K562 (cell line): Measurements from ENCODE around the gene TPSAB1. TPM values are rescaled to one million over a fixed set of nuclear protein-coding genes. Genes with fewer than 3 reads are reported as not detected.
A peak's percentile ranks its signal among the peaks of the same experiment; 100 is the strongest.

Experiments used
- ATAC-seq: fragments of 200-7000 bp; cut with Tn5 transposase; 3 replicates; pipeline ENCODE4 v1.9.1; 2020; ENCODE audit warnings: moderate library complexity
- BruUV-seq: library from RNA; stranded (reverse); fragments of 400-500 nt; replicated peaks from 2 replicates; lab custom pipeline; 2021; lab: Mats Ljungman, UMichigan
- CTCF ChIA-PET: fragments of 300-600 bp; formaldehyde crosslinking; extraction: SDS; loops from one replicate; lab custom pipeline; 2021; ENCODE audit warnings: low intra/inter-chr PET ratio; lab: Yijun Ruan, JAX
- POLR2A ChIA-PET: fragments of 300-600, 350-650 bp; sonication (Branson Sonifier 250); formaldehyde crosslinking; extraction: SDS; loops from one replicate; lab custom pipeline; 2021; ENCODE audit warnings: antibody characterized with exemption, inconsistent platforms; lab: Yijun Ruan, JAX
- DNase-seq, 4 experiments: peaks; one replicate each; pipeline versions ENCODE4 v3.0.0 to v3.0.0-alpha.2; 2011 to 2018; ENCODE audit warnings: low spot score in 3 of 4, mixed read lengths in 3 of 4; ENCODE audit errors: extremely low read depth in 1 of 4
- FAIRE-seq: peaks from 2 replicates; lab custom pipeline; 2011; peaks lifted over from hg19 to GRCh38; lab: Jason Lieb, UNC
- H2AFZ ChIP-seq: 2 replicates; pipeline ENCODE4 v1.6.0; 2011; ENCODE audit warnings: low read depth, low read length, control low read depth, inconsistent platforms
- H3K27ac ChIP-seq: fragments of 200-600 bp; 3 replicates; pipeline ENCODE4 v1.8.0; 2011; ENCODE audit warnings: low read depth, mild to moderate bottlenecking, control low read depth, inconsistent platforms, low read length, moderate library complexity, mixed read lengths; ENCODE audit errors: extremely low read depth
- H3K27me3 ChIP-seq, 2 experiments: fragments of 300-600 bp in 1 of 2; 2 replicates in 1 of 2; 3 replicates in 1 of 2; pipeline versions ENCODE4 v1.6.0 to v1.8.0; 2011; ENCODE audit warnings: inconsistent platforms in 2 of 2, low read length in 2 of 2, mild to moderate bottlenecking in 1 of 2, mixed read lengths in 1 of 2, moderate library complexity in 1 of 2; ENCODE audit not compliant: control insufficient read depth in 2 of 2, insufficient read depth in 2 of 2
- H3K36me3 ChIP-seq: fragments of 300-600 bp; 3 replicates; pipeline ENCODE4 v1.8.0; 2011; ENCODE audit warnings: mild to moderate bottlenecking, low read length, inconsistent platforms; ENCODE audit not compliant: control insufficient read depth, insufficient read depth
- H3K4me1 ChIP-seq, 2 experiments: fragments of 200-600 bp in 1 of 2; replicated peaks in 1 of 2; 2 replicates in 1 of 2; 3 replicates in 1 of 2; pipeline versions ENCODE4 v1.5.1 to v1.8.0; 2011; ENCODE audit warnings: inconsistent platforms in 2 of 2, low read length in 2 of 2, mild to moderate bottlenecking in 1 of 2, mixed read lengths in 1 of 2, moderate library complexity in 1 of 2; ENCODE audit not compliant: control insufficient read depth in 2 of 2, insufficient read depth in 2 of 2
- H3K4me2 ChIP-seq: 2 replicates; pipeline ENCODE4 v1.6.1; 2011; ENCODE audit warnings: low read length, control low read depth, inconsistent platforms, mixed read lengths; ENCODE audit not compliant: insufficient read depth
- H3K4me3 ChIP-seq: fragments of 200-600 bp; sonication (generic), shearing (Covaris generic); 2 replicates; pipeline ENCODE4 v1.5.1; 2016; ENCODE audit warnings: control low read depth, inconsistent platforms
- H3K79me2 ChIP-seq: fragments of 200-600 bp; 3 replicates; pipeline ENCODE4 v1.8.0; 2011; ENCODE audit warnings: low read length, inconsistent platforms; ENCODE audit not compliant: control insufficient read depth, insufficient read depth
- H3K9ac ChIP-seq, 2 experiments: 2 replicates each; pipeline versions ENCODE4 v1.6.0 to v1.6.1; 2011; ENCODE audit warnings: low read depth in 2 of 2, low read length in 2 of 2, control low read depth in 1 of 2, inconsistent platforms in 1 of 2, mild to moderate bottlenecking in 1 of 2, mixed read lengths in 1 of 2; ENCODE audit not compliant: insufficient read depth in 1 of 2
- H3K9me1 ChIP-seq: one replicate; pipeline ENCODE4 v1.6.0; 2011; ENCODE audit warnings: inconsistent platforms, mild to moderate bottlenecking, low read length, moderate library complexity; ENCODE audit not compliant: control insufficient read depth, insufficient read depth
- H3K9me3 ChIP-seq: replicated peaks from 2 replicates; pipeline ENCODE4 v1.5.1; 2011; ENCODE audit warnings: low read depth, low read length, inconsistent platforms; ENCODE audit not compliant: control insufficient read depth, insufficient read depth
- H4K20me1 ChIP-seq: replicated peaks from 2 replicates; pipeline ENCODE4 v1.6.1; 2011; ENCODE audit warnings: low read length, inconsistent platforms, mixed read lengths; ENCODE audit not compliant: control insufficient read depth, insufficient read depth
- EGR1 ChIP-seq: fragments of 450-650 bp; conservative IDR thresholded peaks from 2 replicates; pipeline ENCODE4 v1.6.1; 2017; ENCODE audit warnings: mild to moderate bottlenecking
- ELK1 ChIP-seq: sonication (generic); formaldehyde crosslinking; IDR thresholded peaks from 2 replicates; pipeline ENCODE4 v1.8.1; 2022; ENCODE audit warnings: missing genetic modification reagents
- EP300 ChIP-seq: IDR thresholded peaks from 2 replicates; pipeline ENCODE4 v1.6.1; 2012; ENCODE audit warnings: low read length, improper control_type of control experiment
- FOXP4 ChIP-seq: sonication (generic); formaldehyde crosslinking; IDR thresholded peaks from 2 replicates; pipeline ENCODE4 v1.8.0; 2022; ENCODE audit warnings: mild to moderate bottlenecking, missing genetic modification reagents, borderline replicate concordance
- KLF16 ChIP-seq: IDR thresholded peaks from 2 replicates; pipeline ENCODE4 v1.6.1; 2016; ENCODE audit warnings: antibody characterized with exemption
- MYNN ChIP-seq, 2 experiments: sonication (generic); formaldehyde crosslinking in 1 of 2; IDR thresholded peaks; 2 replicates each; pipeline versions ENCODE4 v1.5.0 to v1.6.1; 2016 to 2020; ENCODE audit warnings: antibody characterized with exemption in 1 of 2, missing genetic modification reagents in 1 of 2
- NFXL1 ChIP-seq: fragments of 450-650 bp; formaldehyde crosslinking; IDR thresholded peaks from 2 replicates; pipeline ENCODE4 v1.4.0; 2021; ENCODE audit warnings: mild to moderate bottlenecking
- TCF3 ChIP-seq: sonication (generic); formaldehyde crosslinking; IDR thresholded peaks from 2 replicates; pipeline ENCODE4 v1.4.0; 2020; ENCODE audit warnings: mild to moderate bottlenecking, missing genetic modification reagents
- TEAD4 ChIP-seq, 2 experiments: sonication (generic) in 1 of 2; formaldehyde crosslinking in 1 of 2; IDR thresholded peaks; 2 replicates each; pipeline versions ENCODE4 v1.6.1 to v1.8.0; 2012 to 2022; ENCODE audit warnings: borderline replicate concordance in 1 of 2, inconsistent platforms in 1 of 2, low read length in 1 of 2, mild to moderate bottlenecking in 1 of 2, missing genetic modification reagents in 1 of 2
- TFAP4 ChIP-seq: sonication (generic); formaldehyde crosslinking; IDR thresholded peaks from 2 replicates; pipeline ENCODE4 v1.8.0; 2022; ENCODE audit warnings: missing genetic modification reagents, mild to moderate bottlenecking, moderate library complexity, borderline replicate concordance
- XRCC4 ChIP-seq: IDR thresholded peaks from one replicate; pipeline ENCODE4 v1.6.1; 2011; ENCODE audit not compliant: insufficient read depth, insufficient read length; ENCODE audit errors: extremely low read depth
- ZBTB49 ChIP-seq: sonication (generic); formaldehyde crosslinking; IDR thresholded peaks from 2 replicates; pipeline ENCODE4 v1.8.0; 2022; ENCODE audit warnings: missing genetic modification reagents, mild to moderate bottlenecking, borderline replicate concordance
- ZNF655 ChIP-seq: fragments of 250-450 bp; sonication (Bioruptor Pico); IDR thresholded peaks from 2 replicates; pipeline ENCODE4 v1.5.0; 2021
- ZNF764 ChIP-seq: fragments of 250-450 bp; sonication (Bioruptor Pico); IDR thresholded peaks from 2 replicates; pipeline ENCODE4 v1.4.0; 2020; ENCODE audit warnings: low read depth, mild to moderate bottlenecking, moderate library complexity
- WGBS: fragments of 100-300 bp; shearing (Covaris generic); methylation state at CpG from one replicate; pipeline ENCODE4 v1.1.6; 2016; ENCODE audit warnings: low coverage, mixed read lengths; ENCODE audit not compliant: insufficient coverage; ENCODE audit errors: missing lambda C conversion rate; 5-methylcytosine and 5-hydroxymethylcytosine counted together
- in situ Hi-C: fragments of 300-500 bp; cut with MboI; formaldehyde crosslinking; loops from 4 replicates; pipeline ENCODE4 v1.15.0; 2018; ENCODE audit warnings: inconsistent platforms, mixed read lengths
- intact Hi-C: fragments of 100-400 bp; cut with micrococcal nuclease; formaldehyde crosslinking; loops from 2 replicates; pipeline ENCODE4 v1.14.2; 2022
- polyA plus RNA-seq, 8 experiments: library from polyadenylated mRNA; depleted of rRNA in 4 of 8; stranded (reverse) in 5 of 8; unstranded in 3 of 8; fragments of >200 nt; fragmentation: Nextera tagmentation in 2 of 8; fragmentation: Illumina TruSeq in 1 of 8; extraction: Ambion mirVana in 2 of 8; extraction: Trizol in 1 of 8; gene quantifications; 2 replicates each; pipeline versions ENCODE4 v1.2.1 to v1.2.3, GENCODE V29; 2011 to 2014; ENCODE audit warnings: inconsistent platforms in 1 of 8, missing spikeins in 1 of 8
- total RNA-seq, 7 experiments: library from RNA; depleted of rRNA in 6 of 7; stranded (reverse); fragments of >200 nt in 6 of 7; fragmentation: Illumina TruSeq in 2 of 7; extraction: Trizol in 2 of 7; gene quantifications; 2 replicates each; pipeline versions ENCODE4 v1.2.1 to v1.2.3, GENCODE V29; 2011 to 2021; ENCODE audit warnings: low replicate concordance in 1 of 7

Gene TPSAB1
- total and polyA plus RNA-seq, 9 of the 15 experiments (the other 6 are each of a cell fraction or from before 2014, with no cell fraction given) = not detected

DNA sequence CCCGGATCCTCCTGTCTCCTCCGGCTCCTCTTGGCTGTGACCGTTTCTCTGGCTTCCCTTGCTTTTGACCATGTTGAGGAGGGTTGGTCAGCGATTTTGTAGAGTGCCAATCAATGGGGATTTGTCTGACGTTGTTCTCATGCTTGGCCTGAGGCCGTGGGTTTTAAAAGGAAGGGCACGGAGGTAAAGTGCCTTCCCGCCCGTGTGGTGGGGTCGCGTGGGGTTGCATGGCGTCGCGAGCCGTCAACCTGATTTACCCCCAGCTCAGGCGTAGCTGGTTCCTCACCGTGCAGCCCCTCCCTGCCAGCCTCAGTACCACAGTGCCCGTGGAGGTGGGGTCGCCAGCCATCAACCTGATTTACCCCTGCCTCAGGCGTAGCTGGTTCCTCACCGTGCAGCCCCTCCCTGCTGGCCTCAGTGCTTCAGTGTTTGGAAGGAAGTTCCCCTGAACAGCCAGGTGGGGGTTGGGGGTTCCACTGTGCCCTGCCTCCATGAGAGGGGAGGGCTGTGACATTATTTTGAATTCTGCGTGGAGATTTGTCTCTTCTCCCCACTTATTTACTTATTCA, 5.0 kb downstream of the TPSAB1 start:
- Histone ChIP-seq H3K9ac (peak overlapping the region in 1 of 2 experiments; percentile 36; a peak in 1 of 4 replicates), H3K9me1 (no peaks in the 10 kb centered on the region), H3K4me2 (no peak overlapping the region), H3K4me1 (peaks cover 0 to 19% of the 10 kb centered on the region in 2 experiments; a peak in 2 of 5 replicates), H4K20me1 (no peaks in the 10 kb centered on the region), H3K27me3 (peaks cover 7 to 29% of the 10 kb centered on the region in 2 experiments; a peak in 3 of 5 replicates), H3K4me3 (no peak overlapping the region), H3K79me2 (no peaks in the 10 kb centered on the region), H2AFZ (no peak overlapping the region), H3K27ac (no peak overlapping the region), H3K36me3 (no peaks in the 10 kb centered on the region), H3K9me3 (no peaks in the 10 kb centered on the region)
- ATAC-seq (no peak), DNase-seq (no peak), FAIRE-seq (no peak)
- no TSS peak for BruUV-seq
- 11% methylated on average over 18 of the region's 22 CpGs for WGBS
- CTCF ChIA-PET = no interaction called here
- POLR2A ChIA-PET = no interaction called here
- intact Hi-C loops (no loop called here), in situ Hi-C loops (no loop called here)
- TF ChIP-seq KLF16 (no peak), ZNF655 (no peak), ZNF764 (no peak), TFAP4 (CRISPR knock-in tag) (no peak), EP300 (no peak), TCF3 (CRISPR knock-in tag) (no peak), FOXP4 (CRISPR knock-in tag) (no peak), MYNN (IDR thresholded peaks at IDR 0.05) (no peak), MYNN (CRISPR knock-in tag; IDR thresholded peaks at IDR 0.05) (no peak), EGR1 (no peak), TEAD4 (IDR thresholded peaks at IDR 0.05; ENCODE audit: low read length) (no peak), TEAD4 (CRISPR knock-in tag; IDR thresholded peaks at IDR 0.05; ENCODE audit: borderline replicate concordance) (no peak), NFXL1 (CRISPR knock-in tag) (no peak), ZBTB49 (CRISPR knock-in tag) (no peak), ELK1 (CRISPR knock-in tag) (no peak), XRCC4 (no peak)
